AG04450 (cell line): ENCODE measurements around the gene USP7. TPM values are rescaled to one million over a fixed set of nuclear protein-coding genes. Genes with fewer than 3 reads are reported as not detected.

Source experiments
- CTCF ChIA-PET: fragments of 300-600, 350-600 bp; formaldehyde crosslinking; extraction: SDS; loops from one replicate; lab custom pipeline; 2022; ENCODE audit warnings: antibody characterized with exemption, inconsistent platforms; lab: Charles Lee
- POLR2A ChIA-PET: fragments of 350-600 bp; formaldehyde crosslinking; extraction: SDS; loops from one replicate; lab custom pipeline; 2021; ENCODE audit warnings: antibody characterized with exemption, inconsistent platforms; lab: Yijun Ruan, JAX
- DNase-seq: peaks from one replicate; pipeline ENCODE4 v3.0.0-alpha.2; 2011; ENCODE audit warnings: low read depth, low spot score
- H3K27ac ChIP-seq: one replicate; pipeline ENCODE4 v1.5.1; 2012; ENCODE audit warnings: low read depth, low read length, control low read depth
- H3K27me3 ChIP-seq: one replicate; pipeline ENCODE4 v1.6.0; 2012; ENCODE audit warnings: low read length; ENCODE audit not compliant: control insufficient read depth, insufficient read depth
- H3K4me3 ChIP-seq: 2 replicates; pipeline ENCODE4 v1.5.1; 2011; ENCODE audit warnings: mild to moderate bottlenecking, low read depth, low read length, control low read depth
- H3K9me3 ChIP-seq: 2 replicates; pipeline ENCODE4 v1.5.1; 2012; ENCODE audit warnings: low read length; ENCODE audit not compliant: control insufficient read depth, insufficient read depth
- polyA plus RNA-seq: library from polyadenylated mRNA; depleted of rRNA; stranded (reverse); fragments of >200 nt; gene quantifications from 2 replicates; pipeline ENCODE4 v1.2.3, GENCODE V29; 2011
- TF ChIP-seq, protein P1 (sequence below): IDR thresholded peaks from 2 replicates; pipeline ENCODE4 v1.5.1; 2011; ENCODE audit warnings: low read depth, low read length, control low read depth, inconsistent platforms

Gene USP7
- polyA plus RNA-seq, 1 experiment: 26.9 TPM

DNA sequence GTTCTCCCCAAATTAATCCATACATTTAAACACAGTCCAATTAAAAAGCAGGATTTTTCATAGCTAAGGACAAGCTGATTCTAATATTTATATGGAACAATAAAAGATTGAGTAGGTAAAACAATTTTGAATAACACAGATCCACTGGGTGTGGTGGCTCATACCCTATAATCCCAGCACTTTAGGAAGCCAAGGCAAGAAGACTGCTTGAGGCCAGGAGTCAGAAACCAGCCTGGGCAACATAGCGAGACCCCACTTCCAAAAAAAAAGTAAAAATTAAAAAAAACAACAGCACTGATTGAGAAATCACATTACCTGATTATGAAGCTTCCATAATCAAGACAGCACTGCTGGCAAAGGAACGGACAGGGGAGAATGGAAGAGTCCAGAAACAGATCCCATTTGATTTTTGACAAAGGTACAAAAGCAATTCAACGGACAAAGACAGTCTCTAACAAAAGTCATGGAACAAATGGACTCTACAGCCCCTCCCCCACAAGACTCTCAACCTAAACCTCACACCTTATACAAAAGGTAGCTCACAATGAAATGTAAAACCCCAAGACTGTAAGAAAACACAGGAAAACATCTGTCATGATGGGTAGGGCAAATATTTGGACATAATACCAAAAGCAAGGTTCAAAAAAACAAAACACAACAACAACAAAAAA, 17.9 kb downstream of the USP7 start:
- ChIA-PET POLR2A (no interaction called here), CTCF (interaction anchor here (1.9 to 2.7 kb wide), 2 partner anchors 10 to 63 kb away, joined by 6 to 15 read pairs; no protein-coding TSS in a partner anchor)
- no peaks in the 10 kb centered on the region for H3K27me3 ChIP-seq
- no peak overlapping the region for H3K4me3 ChIP-seq
- no peak overlapping the region for H3K27ac ChIP-seq
- no peaks in the 10 kb centered on the region for H3K9me3 ChIP-seq
- no peak for DNase-seq
- TF ChIP-seq, protein P1, sequence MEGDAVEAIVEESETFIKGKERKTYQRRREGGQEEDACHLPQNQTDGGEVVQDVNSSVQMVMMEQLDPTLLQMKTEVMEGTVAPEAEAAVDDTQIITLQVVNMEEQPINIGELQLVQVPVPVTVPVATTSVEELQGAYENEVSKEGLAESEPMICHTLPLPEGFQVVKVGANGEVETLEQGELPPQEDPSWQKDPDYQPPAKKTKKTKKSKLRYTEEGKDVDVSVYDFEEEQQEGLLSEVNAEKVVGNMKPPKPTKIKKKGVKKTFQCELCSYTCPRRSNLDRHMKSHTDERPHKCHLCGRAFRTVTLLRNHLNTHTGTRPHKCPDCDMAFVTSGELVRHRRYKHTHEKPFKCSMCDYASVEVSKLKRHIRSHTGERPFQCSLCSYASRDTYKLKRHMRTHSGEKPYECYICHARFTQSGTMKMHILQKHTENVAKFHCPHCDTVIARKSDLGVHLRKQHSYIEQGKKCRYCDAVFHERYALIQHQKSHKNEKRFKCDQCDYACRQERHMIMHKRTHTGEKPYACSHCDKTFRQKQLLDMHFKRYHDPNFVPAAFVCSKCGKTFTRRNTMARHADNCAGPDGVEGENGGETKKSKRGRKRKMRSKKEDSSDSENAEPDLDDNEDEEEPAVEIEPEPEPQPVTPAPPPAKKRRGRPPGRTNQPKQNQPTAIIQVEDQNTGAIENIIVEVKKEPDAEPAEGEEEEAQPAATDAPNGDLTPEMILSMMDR: no peak

DNA sequence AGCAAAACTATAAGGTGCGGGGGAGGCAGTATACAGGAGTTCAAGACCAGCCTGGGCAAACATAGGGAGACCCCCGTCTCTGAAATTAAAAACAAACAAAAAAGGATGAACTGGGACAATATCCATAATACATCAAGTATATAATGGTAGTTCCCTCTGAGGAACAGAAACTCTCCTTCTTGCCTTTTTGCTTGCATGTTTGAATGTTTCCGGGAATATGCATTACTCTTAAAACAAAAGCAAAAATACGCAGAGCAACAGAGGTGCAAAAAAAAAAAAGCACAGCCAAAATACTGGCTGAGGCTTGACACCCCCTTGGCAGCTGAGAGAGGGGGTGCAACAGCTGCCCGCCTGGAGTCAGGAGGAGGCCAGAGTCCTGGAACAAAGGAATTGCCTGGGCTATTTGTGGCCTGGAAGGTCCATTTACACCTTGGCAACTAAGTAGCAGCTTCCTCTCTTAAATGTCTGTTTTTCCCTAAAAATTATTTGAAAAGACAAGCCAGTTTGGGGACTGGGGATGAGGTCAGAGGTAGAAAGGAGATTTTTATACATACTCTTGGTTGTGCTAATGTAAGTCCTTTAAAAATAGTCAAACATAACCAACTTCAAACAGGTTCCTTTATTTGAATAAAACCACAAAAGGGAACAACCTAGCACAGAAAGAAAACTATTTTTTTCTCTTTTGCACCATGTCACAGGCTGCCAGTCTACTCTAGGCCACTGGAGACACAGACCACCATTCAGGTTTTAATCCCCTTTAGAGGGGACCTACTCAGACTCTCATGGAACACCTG, 19.5 kb downstream of the USP7 start:
- H3K4me3 ChIP-seq: no peak overlapping the region
- H3K27ac ChIP-seq: no peak overlapping the region
- H3K9me3 ChIP-seq: no peaks in the 10 kb centered on the region
- DNase-seq: no peak
- CTCF ChIA-PET: no interaction called here
- TF ChIP-seq, protein P1: no peak
- no peaks in the 10 kb centered on the region for H3K27me3 ChIP-seq
- POLR2A ChIA-PET: no interaction called here

DNA sequence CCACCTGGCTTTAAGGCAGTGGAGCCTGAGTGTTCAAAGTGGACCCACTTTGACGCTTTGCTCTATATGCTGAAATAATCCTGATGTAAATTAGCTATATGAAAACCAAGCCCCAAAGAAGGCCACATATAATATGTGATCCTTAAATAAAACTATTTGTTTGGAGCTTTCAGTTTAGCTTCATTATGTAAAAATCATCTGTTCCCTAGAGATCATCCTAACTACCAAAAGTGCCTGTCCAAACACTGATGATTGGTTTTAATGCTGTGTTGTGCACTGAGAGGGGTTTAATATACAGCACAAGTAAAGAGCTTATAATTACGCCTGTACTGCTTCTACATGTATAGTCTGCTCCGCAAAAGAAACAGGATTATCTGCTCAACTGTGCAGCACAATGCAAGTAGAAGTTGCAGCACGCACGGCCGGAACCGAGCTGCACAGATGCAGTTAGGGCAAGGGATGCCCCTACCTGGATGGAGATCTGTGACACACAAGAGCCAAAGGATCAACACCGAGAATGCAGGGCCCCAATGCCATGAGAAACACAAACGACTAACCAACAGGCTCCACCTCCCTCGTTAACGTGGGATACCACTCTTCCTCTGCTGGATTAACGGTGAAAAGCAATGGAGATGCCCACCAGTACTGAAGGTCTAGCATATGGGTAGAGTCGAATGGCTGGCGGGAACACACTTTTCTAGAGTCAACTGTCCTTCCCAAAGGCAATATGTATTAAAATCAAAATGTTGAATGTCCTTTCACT, 20.5 kb downstream of the USP7 start:
- CTCF ChIA-PET: interaction anchor here (1.1 kb wide), 1 partner anchor 66 kb away, joined by 9 read pairs; no protein-coding TSS in a partner anchor
- POLR2A ChIA-PET: no interaction called here
- no peak overlapping the region for H3K4me3 ChIP-seq
- no peaks in the 10 kb centered on the region for H3K9me3 ChIP-seq
- no peaks in the 10 kb centered on the region for H3K27me3 ChIP-seq
- no peak overlapping the region for H3K27ac ChIP-seq
- DNase-seq: no peak
- TF ChIP-seq, protein P1: no peak

DNA sequence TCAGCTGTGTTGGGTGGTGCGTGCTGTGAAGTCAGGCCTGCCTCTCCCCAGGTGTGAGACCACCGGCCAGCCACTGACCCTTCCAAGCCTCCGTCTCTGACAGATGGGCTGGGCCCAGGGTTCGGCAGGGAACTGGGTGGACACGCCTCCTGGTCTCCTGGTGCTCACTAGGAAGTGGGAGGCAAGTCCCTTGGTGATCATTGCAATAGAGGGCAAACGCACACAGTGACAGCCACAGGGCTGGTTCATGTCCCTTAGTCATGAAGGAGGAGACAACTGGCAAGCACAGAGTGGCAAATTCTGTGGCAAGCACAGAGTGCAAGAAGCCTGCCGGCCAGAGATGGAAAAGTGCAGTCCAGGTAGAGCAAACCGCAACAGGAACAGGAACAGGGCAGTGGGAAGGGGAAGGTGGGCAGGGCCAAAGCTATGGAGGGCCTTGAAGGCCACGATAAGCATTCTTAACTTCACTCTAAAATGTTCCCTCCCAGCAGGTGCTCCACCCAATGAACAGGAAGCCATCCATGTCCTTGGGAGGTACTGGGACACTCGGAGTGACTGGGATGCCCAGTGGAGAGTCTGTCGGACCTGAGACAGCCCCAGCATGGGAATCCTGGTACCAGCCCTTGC, 21.9 kb downstream of the USP7 start:
- ChIA-PET CTCF (no interaction called here), POLR2A (no interaction called here)
- no peaks in the 10 kb centered on the region for H3K9me3 ChIP-seq
- no peak overlapping the region for H3K4me3 ChIP-seq
- no peak overlapping the region for H3K27ac ChIP-seq
- H3K27me3 ChIP-seq: no peaks in the 10 kb centered on the region
- DNase-seq: no peak
- TF ChIP-seq, protein P1: no peak
